ENCODE results near the gene CABP7. TPM values are rescaled to one million over a fixed set of nuclear protein-coding genes. Genes with fewer than 3 reads are reported as not detected.
A peak's percentile ranks its signal among the peaks of the same experiment; 100 is the strongest.

The CABP7 gene
- total and polyA plus RNA-seq, 2 of the 8 experiments (the other 6 are each of a cell fraction or from before 2014, with no cell fraction given): 0.20 to 0.36 TPM

DNA sequence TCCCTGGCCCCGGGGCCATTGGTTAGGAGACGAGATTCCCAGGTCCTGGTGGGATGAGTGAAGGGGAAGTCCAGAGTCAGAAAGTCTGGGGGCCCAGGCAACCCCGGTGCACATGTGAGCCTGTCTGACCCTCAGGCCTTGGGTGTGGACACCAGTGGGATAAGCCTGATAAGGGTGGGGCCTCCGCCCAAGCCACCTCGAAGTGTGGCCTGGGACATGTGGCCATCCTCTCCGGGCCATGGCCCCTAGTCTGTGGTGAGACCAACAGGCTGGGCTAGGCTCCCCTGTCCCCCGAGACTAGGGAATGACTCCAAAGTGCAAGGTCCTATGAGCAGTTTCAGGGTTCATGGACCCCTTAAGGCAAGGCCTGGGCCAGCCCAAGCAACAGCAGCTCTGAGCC is 6.3 kb downstream of the CABP7 start:
- Histone ChIP-seq H4K8ac (ENCODE audit: extremely low read depth, insufficient read depth, low read length) (no peak overlapping the region), H3K4me2 (ENCODE audit: insufficient read depth in 1 of 2, low read depth in 2 of 2, low read length in 2 of 2) (no peak overlapping the region), H2BK15ac (ENCODE audit: low read length) (no peak overlapping the region), H3K36me3 (ENCODE audit: control insufficient read depth in 2 of 4, insufficient read depth in 4 of 4, low read length in 3 of 4) (no peaks in the 10 kb centered on the region), H2AFZ (ENCODE audit: low read length) (no peak overlapping the region), H3K27me3 (replicated peaks in 1 of 4; ENCODE audit: control insufficient read depth in 3 of 4, extremely low read depth in 1 of 4, insufficient read depth in 3 of 4, low read length in 3 of 4) (peaks cover 4 to 18% (median 11%) of the 10 kb centered on the region in 4 experiments; a peak in 6 of 7 replicates), H3K23ac (ENCODE audit: insufficient read length) (no peak overlapping the region), H4K20me1 (replicated peaks in 1 of 2; ENCODE audit: control insufficient read depth in 1 of 2, insufficient read depth in 2 of 2, low read length in 2 of 2) (peaks cover 1 to 3% of the 10 kb centered on the region in 2 experiments), H2BK5ac (ENCODE audit: low read depth, low read length) (no peak overlapping the region), H3K9me3 (ENCODE audit: insufficient read depth in 2 of 2, low read depth in 1 of 2, low read length in 1 of 2) (no peaks in the 10 kb centered on the region), H3K18ac (ENCODE audit: extremely low read depth, low read length) (no peak overlapping the region), H3K79me1 (ENCODE audit: low read depth, low read length) (no peaks in the 10 kb centered on the region), H4K5ac (ENCODE audit: insufficient read length, low read depth, low read length) (no peak overlapping the region), H2BK20ac (ENCODE audit: low read length) (no peak overlapping the region), H2AK5ac (ENCODE audit: low read depth, low read length) (no peak overlapping the region), H3K27ac (ENCODE audit: low read depth, low read length) (no peak overlapping the region), H3K4me3 (ENCODE audit: extremely low read depth in 1 of 4, insufficient read depth in 2 of 4, low read depth in 3 of 4, low read length in 4 of 4) (no peak overlapping the region), H3K79me2 (ENCODE audit: control insufficient read depth in 1 of 2, insufficient read depth in 2 of 2, low read length in 2 of 2) (no peaks in the 10 kb centered on the region), H3K4ac (replicated peaks; ENCODE audit: insufficient read length, low read depth, low read length) (no peak overlapping the region), H3K9ac (replicated peaks in 1 of 4; ENCODE audit: extremely low read depth in 1 of 4, low read depth in 3 of 4, low read length in 3 of 4) (no peak overlapping the region; a peak in 1 of 7 replicates), H4K91ac (replicated peaks; ENCODE audit: insufficient read length, low read length) (no peak overlapping the region), H2BK12ac (ENCODE audit: low read depth, low read length) (0 out of 2 replicates have a peak overlapping the region, but pooled peaks have one; percentile 50), H3K56ac (replicated peaks; ENCODE audit: insufficient read length, low read depth, low read length) (no peak overlapping the region), H3K4me1 (replicated peaks in 1 of 4; ENCODE audit: control insufficient read depth in 3 of 4, insufficient read depth in 4 of 4, low read length in 3 of 4) (peaks cover 0 to 12% (median 4%) of the 10 kb centered on the region in 4 experiments; a peak in 6 of 7 replicates), H2BK120ac (replicated peaks; ENCODE audit: low read depth, low read length) (no peak overlapping the region), H3K14ac (ENCODE audit: insufficient read length) (no peak overlapping the region), H3K23me2 (ENCODE audit: low read depth, low read length) (no peaks in the 10 kb centered on the region)
- DNase-seq (ENCODE audit: low read depth in 1 of 2, low spot score in 2 of 2) (no peak), FAIRE-seq (no peak)
- CTCF ChIA-PET (ENCODE audit: partially characterized antibody): interaction anchor here (0.6 to 4.8 kb wide), 10 partner anchors 11 to 308 kb away, joined by 3 to 22 read pairs (median 4); no protein-coding TSS in a partner anchor
- WGBS, 2 experiments (ENCODE audit: extremely low coverage in 1 of 2, insufficient coverage in 1 of 2, insufficient read length in 1 of 2, insufficient replicate concordance in 2 of 2, low coverage in 1 of 2, low lambda C conversion rate in 2 of 2, missing lambda C conversion rate in 1 of 2): 82% methylated on average over 7 of the region's 7 CpGs; no CpG with 5 or more reads in 1 of the 2 experiments
- POLR2A ChIA-PET (ENCODE audit: partially characterized antibody): no interaction called here
- TF ChIP-seq SRF (IDR thresholded peaks at IDR 0.05; ENCODE audit: low read depth, low read length): no peak
- no peak for TF ChIP-seq SUZ12 (IDR thresholded peaks at IDR 0.05; ENCODE audit: low read length)
- no peak for TF ChIP-seq HDAC2 (IDR thresholded peaks at IDR 0.05; ENCODE audit: borderline replicate concordance in 1 of 2, low read depth in 2 of 2, low read length in 2 of 2)
- no peak for TF ChIP-seq RAD21 (IDR thresholded peaks at IDR 0.05 in 1 of 2, conservative IDR thresholded peaks at IDR 0.05 in 1 of 2; ENCODE audit: low read depth in 2 of 2, low read length in 2 of 2)
- no peak for TF ChIP-seq RFX5 (IDR thresholded peaks at IDR 0.05; ENCODE audit: borderline replicate concordance, low read depth, low read length)
- no peak for TF ChIP-seq BRCA1 (IDR thresholded peaks at IDR 0.05; ENCODE audit: low read depth, low read length)
- TF ChIP-seq ASH2L (IDR thresholded peaks at IDR 0.05; ENCODE audit: low read length): no peak
- no peak for TF ChIP-seq KDM1A (IDR thresholded peaks at IDR 0.05; ENCODE audit: borderline replicate concordance, low read length)
- no peak for TF ChIP-seq SP4 (IDR thresholded peaks at IDR 0.05; ENCODE audit: low read length)
- TF ChIP-seq TEAD4 (IDR thresholded peaks at IDR 0.05; ENCODE audit: low read depth, low read length): no peak
- TF ChIP-seq BCL11A (IDR thresholded peaks at IDR 0.05; ENCODE audit: low read depth in 2 of 2, low read length in 2 of 2): no peak

Measured in H1 (cell line).